GM06990 (cell line): ENCODE measurements around the gene MOV10L1.
"Not testable (repeated sequence)": the region's sequence is repeated elsewhere in the genome, so short reads cannot be mapped to it uniquely, and the experiment has no call there.

Source experiments
- DNase-seq: peaks from one replicate; pipeline ENCODE4 v3.0.0-alpha.2; 2011; ENCODE audit not compliant: insufficient read length; ENCODE audit errors: extremely low read depth
- H3K27me3 ChIP-seq: replicated peaks from 2 replicates; pipeline ENCODE4 v1.6.0; 2011; ENCODE audit warnings: low read length; ENCODE audit not compliant: control insufficient read depth, insufficient read depth
- H3K36me3 ChIP-seq: 2 replicates; pipeline ENCODE4 v1.5.1; 2011; ENCODE audit warnings: low read length; ENCODE audit not compliant: control insufficient read depth, insufficient read depth
- H3K4me3 ChIP-seq: replicated peaks from 2 replicates; pipeline ENCODE4 v1.5.1; 2011; ENCODE audit warnings: low read depth, mild to moderate bottlenecking, control low read depth, low read length
- TF ChIP-seq, protein P1 (sequence below): IDR thresholded peaks from 2 replicates; pipeline ENCODE4 v1.5.1; 2011; ENCODE audit warnings: low read length, control low read depth, mild to moderate bottlenecking, inconsistent platforms; ENCODE audit not compliant: insufficient read depth, poor library complexity, severe bottlenecking

Gene MOV10L1

DNA sequence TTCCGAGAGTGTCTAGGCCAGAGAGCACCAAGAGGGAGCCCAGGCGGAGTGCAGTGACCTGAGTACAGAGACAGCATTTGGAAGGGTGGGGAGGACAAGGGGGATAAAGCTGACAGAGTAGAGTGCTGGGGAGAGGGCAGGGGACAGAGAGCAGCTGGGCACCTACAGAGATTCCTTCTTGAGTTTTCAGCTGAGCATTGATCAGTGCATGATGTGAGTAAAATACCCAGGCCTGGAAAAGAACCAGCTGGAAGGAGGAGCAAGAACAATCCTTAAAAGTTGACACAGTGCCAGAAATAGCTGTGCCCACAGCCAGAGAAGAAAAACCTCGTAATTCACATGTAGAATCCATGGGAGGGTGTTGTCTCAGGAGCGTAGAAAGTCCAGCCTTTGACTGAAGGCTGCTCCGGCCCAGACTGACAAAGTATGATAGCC lies 46.8 kb downstream of the MOV10L1 start:
- TF ChIP-seq, protein P1, sequence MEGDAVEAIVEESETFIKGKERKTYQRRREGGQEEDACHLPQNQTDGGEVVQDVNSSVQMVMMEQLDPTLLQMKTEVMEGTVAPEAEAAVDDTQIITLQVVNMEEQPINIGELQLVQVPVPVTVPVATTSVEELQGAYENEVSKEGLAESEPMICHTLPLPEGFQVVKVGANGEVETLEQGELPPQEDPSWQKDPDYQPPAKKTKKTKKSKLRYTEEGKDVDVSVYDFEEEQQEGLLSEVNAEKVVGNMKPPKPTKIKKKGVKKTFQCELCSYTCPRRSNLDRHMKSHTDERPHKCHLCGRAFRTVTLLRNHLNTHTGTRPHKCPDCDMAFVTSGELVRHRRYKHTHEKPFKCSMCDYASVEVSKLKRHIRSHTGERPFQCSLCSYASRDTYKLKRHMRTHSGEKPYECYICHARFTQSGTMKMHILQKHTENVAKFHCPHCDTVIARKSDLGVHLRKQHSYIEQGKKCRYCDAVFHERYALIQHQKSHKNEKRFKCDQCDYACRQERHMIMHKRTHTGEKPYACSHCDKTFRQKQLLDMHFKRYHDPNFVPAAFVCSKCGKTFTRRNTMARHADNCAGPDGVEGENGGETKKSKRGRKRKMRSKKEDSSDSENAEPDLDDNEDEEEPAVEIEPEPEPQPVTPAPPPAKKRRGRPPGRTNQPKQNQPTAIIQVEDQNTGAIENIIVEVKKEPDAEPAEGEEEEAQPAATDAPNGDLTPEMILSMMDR: no peak
- DNase-seq: no peak
- Histone ChIP-seq H3K36me3 (no peaks in the 10 kb centered on the region), H3K27me3 (no peaks in the 10 kb centered on the region), H3K4me3 (no peak overlapping the region)

DNA sequence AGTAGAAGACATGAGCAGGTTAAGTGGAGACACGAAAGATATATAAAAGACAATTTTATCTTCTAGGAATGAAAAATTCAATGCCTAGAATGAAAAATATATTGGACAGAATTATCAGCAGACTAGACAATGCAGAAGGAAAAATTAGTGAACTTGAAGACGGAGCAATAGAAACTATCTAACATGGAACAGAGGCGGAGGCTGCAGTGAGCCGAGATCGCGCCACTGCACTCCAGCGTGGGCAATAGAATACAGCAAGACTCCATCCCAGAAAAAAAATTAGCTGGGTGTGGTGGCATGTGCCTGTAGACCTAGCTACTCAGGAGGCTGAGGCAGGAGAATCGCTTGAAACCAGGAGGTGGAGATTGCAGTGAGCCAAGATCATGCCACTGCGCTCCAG lies 47.5 kb downstream of the MOV10L1 start:
- H3K27me3 ChIP-seq, DNase-seq, H3K36me3 ChIP-seq, H3K4me3 ChIP-seq: not testable (repeated sequence)

DNA sequence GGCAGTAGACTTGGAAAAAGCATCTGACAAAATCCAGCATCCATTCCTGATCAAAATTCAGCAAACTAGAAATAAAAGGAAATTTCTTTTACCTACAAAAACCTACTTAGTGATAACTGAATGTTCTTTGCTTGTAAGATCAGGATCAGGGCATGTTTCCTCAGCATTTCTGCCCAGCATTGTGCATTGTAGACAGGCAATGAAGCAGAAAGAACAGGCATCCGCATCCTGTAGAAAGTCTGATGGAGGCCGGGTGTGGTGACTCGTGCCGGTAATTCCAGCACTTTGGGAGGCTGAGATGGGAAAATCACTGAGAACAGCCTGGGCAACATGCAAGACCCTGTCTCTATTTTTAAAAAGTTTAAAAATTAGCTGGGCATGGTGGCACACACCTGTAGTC lies 48.2 kb downstream of the MOV10L1 start:
- TF ChIP-seq, protein P1: no peak
- DNase-seq: no peak
- Histone ChIP-seq H3K27me3 (no peaks in the 10 kb centered on the region), H3K36me3 (no peaks in the 10 kb centered on the region), H3K4me3 (no peak overlapping the region)

DNA sequence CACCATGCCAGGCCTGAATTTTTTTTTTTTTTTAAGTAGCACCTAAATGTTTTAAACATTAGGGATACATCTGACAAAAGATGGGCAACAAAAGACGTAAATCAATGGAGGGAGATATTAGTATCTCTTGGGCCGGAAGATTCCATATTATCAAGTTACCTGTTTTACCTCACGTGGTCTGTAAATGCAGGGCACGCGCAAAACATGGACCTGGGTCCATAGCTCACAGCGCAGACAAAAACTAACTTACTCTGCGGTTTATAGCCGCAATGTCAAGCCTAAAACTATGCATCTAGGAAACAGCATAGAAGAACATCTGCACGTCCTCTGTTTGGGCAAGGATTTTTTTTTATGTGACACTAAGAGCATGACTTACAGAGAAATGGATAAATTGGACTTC lies 49.2 kb downstream of the MOV10L1 start:
- no peaks in the 10 kb centered on the region for H3K36me3 ChIP-seq
- TF ChIP-seq, protein P1: no peak
- no peak overlapping the region for H3K4me3 ChIP-seq
- DNase-seq: no peak
- no peaks in the 10 kb centered on the region for H3K27me3 ChIP-seq

GRCh38 chr22:50139843-50140415 lies 50.1 kb downstream of the MOV10L1 start:
- Histone ChIP-seq H3K36me3 (no peaks in the 10 kb centered on the region), H3K27me3 (no peaks in the 10 kb centered on the region), H3K4me3 (no peak overlapping the region)
- TF ChIP-seq, protein P1: no peak
- DNase-seq: peak; percentile 34

DNA sequence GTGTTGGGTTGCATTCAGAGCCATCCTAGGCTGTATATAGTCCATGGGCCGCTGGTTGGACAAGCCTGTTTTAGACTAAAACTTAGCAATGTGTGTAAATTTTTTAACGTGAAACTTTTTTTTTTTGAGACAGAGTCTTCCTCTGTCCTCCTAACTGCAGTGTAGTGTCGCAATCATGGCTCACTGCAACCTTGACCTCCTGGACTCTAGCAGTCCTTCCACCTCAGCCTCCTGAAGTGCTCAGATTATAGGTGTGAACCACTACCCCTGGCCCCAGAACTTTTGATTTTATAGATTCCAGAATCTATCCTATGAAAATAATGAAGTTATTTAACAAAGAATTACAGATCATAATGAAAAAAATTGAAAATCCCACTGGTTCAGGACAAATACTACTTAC lies 50.8 kb downstream of the MOV10L1 start:
- H3K27me3 ChIP-seq: no peaks in the 10 kb centered on the region
- TF ChIP-seq, protein P1: no peak

More for the DNA sequence above, 50.8 kb downstream of the MOV10L1 start:
- Histone ChIP-seq H3K36me3 (no peaks in the 10 kb centered on the region), H3K4me3 (no peak overlapping the region)
- no peak for DNase-seq
